ENCODE data around the gene ESR2.

DNA sequence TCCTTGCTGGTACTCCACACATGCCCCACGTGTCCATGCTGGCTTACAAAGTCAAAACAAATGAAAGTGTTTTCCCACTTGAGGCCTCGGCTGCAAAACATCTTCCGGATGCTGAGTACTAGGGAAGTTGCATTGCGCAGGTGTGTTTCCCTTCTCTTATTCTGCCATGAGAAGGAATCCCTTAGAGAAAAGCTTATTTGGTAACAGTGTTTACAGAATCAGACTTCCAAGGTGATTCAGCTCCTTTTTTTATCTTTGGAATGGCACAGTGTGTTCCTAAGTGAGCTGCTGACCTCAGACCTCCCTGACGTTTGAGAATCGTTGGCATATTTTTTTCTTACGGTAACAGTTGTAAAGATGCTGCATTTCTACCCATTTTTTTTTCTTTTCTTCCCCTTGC is 211.3 kb downstream of the ESR2 start:
- TF ChIP-seq CTCF (IDR thresholded peaks at IDR 0.05) (no peak), POLR2AphosphoS5 (IDR thresholded peaks at IDR 0.05; ENCODE audit: insufficient read depth in 1 of 2, low read depth in 1 of 2) (no peak)
